Vagina (tissue), 2 donors: Measurements from ENCODE around the gene GATAD2B.

ENCODE experiments used
- POLR2A ChIP-seq, 2 donors: fragments of 450-650 bp; IDR thresholded peaks; one replicate each; pipeline ENCODE4 v1.6.1; 2017; ENCODE audit warnings: antibody characterized with exemption in 2 of 2, mild to moderate bottlenecking in 2 of 2, moderate library complexity in 2 of 2
- POLR2AphosphoS5 ChIP-seq, 2 donors: sonication (generic); formaldehyde crosslinking; IDR thresholded peaks; one replicate each; pipeline ENCODE4 v1.9.0; 2017; ENCODE audit warnings: antibody characterized with exemption in 2 of 2, mild to moderate bottlenecking in 2 of 2, low read depth in 1 of 2; ENCODE audit not compliant: insufficient read depth in 1 of 2
- TF ChIP-seq, protein P1 (sequence below), 3 experiments: fragments of 450-650 bp in 2 of 3; fragments of 200-600 bp in 1 of 3; sonication (generic) in 1 of 3; IDR thresholded peaks; one replicate each; pipeline ENCODE4 v1.5.1; 2017 to 2019; ENCODE audit warnings: antibody characterized with exemption in 3 of 3, mild to moderate bottlenecking in 2 of 3, moderate library complexity in 2 of 3

DNA sequence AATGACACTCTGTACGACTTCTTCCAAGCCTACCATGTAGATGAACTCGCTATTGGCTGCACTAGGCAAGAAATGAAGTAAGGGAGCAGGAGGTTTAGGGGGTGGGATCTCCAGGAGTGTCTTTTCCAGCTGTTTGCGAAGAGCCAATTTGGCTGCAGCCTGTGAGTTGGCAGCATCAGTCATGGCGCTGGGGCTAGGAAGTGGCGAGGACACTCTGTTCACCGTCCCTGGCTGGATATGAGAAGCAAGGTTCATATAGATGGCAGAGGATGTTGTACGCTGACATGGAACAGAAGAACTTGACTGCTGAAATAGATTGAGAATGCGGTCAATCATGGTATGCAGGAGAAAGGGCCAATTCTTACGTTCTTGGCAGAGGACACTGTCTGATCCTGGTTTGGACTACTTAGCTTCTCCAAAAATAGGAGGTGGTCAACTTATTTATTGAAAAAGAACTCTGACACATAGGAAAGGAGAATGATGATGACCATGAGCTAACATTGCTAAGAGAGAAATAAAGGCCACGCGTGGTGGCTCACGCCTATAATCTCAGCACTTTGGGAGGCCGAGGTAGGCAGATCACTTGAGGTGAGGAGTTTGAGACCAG, 106.4 kb downstream of the GATAD2B start:
- TF ChIP-seq, protein P1, sequence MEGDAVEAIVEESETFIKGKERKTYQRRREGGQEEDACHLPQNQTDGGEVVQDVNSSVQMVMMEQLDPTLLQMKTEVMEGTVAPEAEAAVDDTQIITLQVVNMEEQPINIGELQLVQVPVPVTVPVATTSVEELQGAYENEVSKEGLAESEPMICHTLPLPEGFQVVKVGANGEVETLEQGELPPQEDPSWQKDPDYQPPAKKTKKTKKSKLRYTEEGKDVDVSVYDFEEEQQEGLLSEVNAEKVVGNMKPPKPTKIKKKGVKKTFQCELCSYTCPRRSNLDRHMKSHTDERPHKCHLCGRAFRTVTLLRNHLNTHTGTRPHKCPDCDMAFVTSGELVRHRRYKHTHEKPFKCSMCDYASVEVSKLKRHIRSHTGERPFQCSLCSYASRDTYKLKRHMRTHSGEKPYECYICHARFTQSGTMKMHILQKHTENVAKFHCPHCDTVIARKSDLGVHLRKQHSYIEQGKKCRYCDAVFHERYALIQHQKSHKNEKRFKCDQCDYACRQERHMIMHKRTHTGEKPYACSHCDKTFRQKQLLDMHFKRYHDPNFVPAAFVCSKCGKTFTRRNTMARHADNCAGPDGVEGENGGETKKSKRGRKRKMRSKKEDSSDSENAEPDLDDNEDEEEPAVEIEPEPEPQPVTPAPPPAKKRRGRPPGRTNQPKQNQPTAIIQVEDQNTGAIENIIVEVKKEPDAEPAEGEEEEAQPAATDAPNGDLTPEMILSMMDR (IDR thresholded peaks at IDR 0.05), result no peak
- no peak for TF ChIP-seq POLR2A (IDR thresholded peaks at IDR 0.05)
- no peak for TF ChIP-seq POLR2AphosphoS5 (IDR thresholded peaks at IDR 0.05; ENCODE audit: insufficient read depth in 1 of 2, low read depth in 1 of 2)
